Measurements from ENCODE around the gene PTPRU. TPM values are rescaled to one million over a fixed set of nuclear protein-coding genes. Genes with fewer than 3 reads are reported as not detected.

Gene PTPRU
- total RNA-seq, 2 experiments from 2014 or later: 0.16 to 0.56 TPM

GRCh38 chr1:29211086-29212030 is 25.0 kb upstream of the PTPRU start:
- intact Hi-C loops (cut with DNase I, micrococcal nuclease): no loop called here
- Mint-ChIP-seq H3K36me3 (ENCODE audit: low read depth) (peaks cover 41% of the 10 kb centered on the region), H3K4me1 (ENCODE audit: low read depth) (no peaks in the 10 kb centered on the region), H3K9me3 (no peaks in the 10 kb centered on the region), H3K4me3 (no peak overlapping the region), H3K27me3 (no peaks in the 10 kb centered on the region), H3K27ac (no peak overlapping the region)
- H3K9me3 ChIP-seq (ENCODE audit: control insufficient read depth in 1 of 2, insufficient read depth in 1 of 2, low read length in 2 of 2): no peaks in the 10 kb centered on the region
- DNase-seq (no peak), ATAC-seq (ENCODE audit: poor library complexity) (no peak)
- no peak overlapping the region for H3K4me3 ChIP-seq (ENCODE audit: low read length)
- H3K4me1 ChIP-seq (ENCODE audit: insufficient read depth, low read length): no peaks in the 10 kb centered on the region
- POLR2A ChIA-PET: no interaction called here
- CTCF ChIA-PET: no interaction called here
- no peak overlapping the region for H3K27ac ChIP-seq (ENCODE audit: low read depth in 1 of 2, low read length in 2 of 2)
- H3K36me3 ChIP-seq (ENCODE audit: insufficient read depth, low read length): peaks cover 42% of the 10 kb centered on the region
- no peak for TF ChIP-seq CTCF (IDR thresholded peaks at IDR 0.05)
- no peaks in the 10 kb centered on the region for H3K27me3 ChIP-seq (ENCODE audit: control insufficient read depth in 1 of 2, insufficient read depth in 2 of 2, low read length in 2 of 2)

GRCh38 chr1:29213055-29213454 is 23.3 kb upstream of the PTPRU start:
- DNase-seq: no peak
- POLR2A ChIA-PET: interaction anchor here (0.6 kb wide), 1 partner anchor 179 kb away, joined by 3 read pairs; no protein-coding TSS in a partner anchor
- intact Hi-C loops (cut with DNase I, micrococcal nuclease): no loop called here
- H3K4me1 ChIP-seq (ENCODE audit: insufficient read depth, low read length): no peaks in the 10 kb centered on the region
- H3K27ac ChIP-seq (ENCODE audit: low read depth in 1 of 2, low read length in 2 of 2): no peak overlapping the region
- H3K4me3 ChIP-seq (ENCODE audit: low read length): no peak overlapping the region
- no peaks in the 10 kb centered on the region for H3K27me3 Mint-ChIP-seq
- no peaks in the 10 kb centered on the region for H3K9me3 ChIP-seq (ENCODE audit: control insufficient read depth in 1 of 2, insufficient read depth in 1 of 2, low read length in 2 of 2)
- no peak for TF ChIP-seq CTCF (IDR thresholded peaks at IDR 0.05)
- no peaks in the 10 kb centered on the region for H3K4me1 Mint-ChIP-seq (ENCODE audit: low read depth)
- ATAC-seq (ENCODE audit: poor library complexity): no peak
- no peaks in the 10 kb centered on the region for H3K9me3 Mint-ChIP-seq
- peaks cover 46% of the 10 kb centered on the region for H3K36me3 ChIP-seq (ENCODE audit: insufficient read depth, low read length)
- H3K36me3 Mint-ChIP-seq (ENCODE audit: low read depth): peaks cover 44% of the 10 kb centered on the region
- no peaks in the 10 kb centered on the region for H3K27me3 ChIP-seq (ENCODE audit: control insufficient read depth in 1 of 2, insufficient read depth in 2 of 2, low read length in 2 of 2)
- H3K27ac Mint-ChIP-seq: no peak overlapping the region
- no peak overlapping the region for H3K4me3 Mint-ChIP-seq
- CTCF ChIA-PET: no interaction called here

DNA sequence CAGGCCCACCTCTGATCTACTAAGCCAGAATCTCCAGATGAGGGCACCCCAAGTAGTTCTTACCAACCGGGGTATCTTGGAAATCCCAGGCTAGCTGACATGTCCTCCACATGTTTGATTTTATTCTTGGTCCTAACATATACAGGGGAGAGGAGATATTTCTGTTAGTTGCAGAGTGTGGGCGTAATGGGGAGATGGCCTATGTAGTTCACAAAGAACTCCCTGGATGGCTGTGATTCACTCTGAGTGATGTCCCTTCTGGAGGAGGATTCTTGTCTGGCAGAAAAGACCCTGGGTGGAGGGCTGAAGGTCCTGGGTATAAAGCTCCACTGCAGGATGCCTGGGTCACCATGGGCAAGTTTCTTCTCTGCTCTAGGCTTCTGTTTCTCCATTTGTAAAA is 18.7 kb upstream of the PTPRU start:
- Mint-ChIP-seq H3K27me3 (no peaks in the 10 kb centered on the region), H3K4me1 (ENCODE audit: low read depth) (no peaks in the 10 kb centered on the region), H3K36me3 (ENCODE audit: low read depth) (peaks cover 45% of the 10 kb centered on the region), H3K27ac (no peak overlapping the region), H3K9me3 (no peaks in the 10 kb centered on the region), H3K4me3 (no peak overlapping the region)
- Histone ChIP-seq H3K9me3 (ENCODE audit: control insufficient read depth in 1 of 2, insufficient read depth in 1 of 2, low read length in 2 of 2) (no peaks in the 10 kb centered on the region), H3K27ac (ENCODE audit: low read depth in 1 of 2, low read length in 2 of 2) (no peak overlapping the region), H3K4me3 (ENCODE audit: low read length) (no peak overlapping the region), H3K4me1 (ENCODE audit: insufficient read depth, low read length) (no peaks in the 10 kb centered on the region), H3K36me3 (ENCODE audit: insufficient read depth, low read length) (peaks cover 34% of the 10 kb centered on the region), H3K27me3 (ENCODE audit: control insufficient read depth in 1 of 2, insufficient read depth in 2 of 2, low read length in 2 of 2) (no peaks in the 10 kb centered on the region)
- TF ChIP-seq CTCF (IDR thresholded peaks at IDR 0.05): no peak
- intact Hi-C loops (cut with DNase I, micrococcal nuclease): no loop called here
- POLR2A ChIA-PET: no interaction called here
- CTCF ChIA-PET: interaction anchor here (1.2 kb wide), 1 partner anchor 15 kb away, joined by 3 read pairs; no protein-coding TSS in a partner anchor
- DNase-seq (no peak), ATAC-seq (ENCODE audit: poor library complexity) (no peak)

All from CD4-positive, alpha-beta T cell (primary cell).